Astrocyte of the cerebellum (primary cell): ENCODE results near the gene SESN1.

Experiments used
- DNase-seq: peaks from one replicate; pipeline ENCODE4 v3.0.0-alpha.2; 2011; ENCODE audit warnings: low read depth
- H3K4me3 ChIP-seq: 2 replicates; pipeline ENCODE4 v1.5.1; 2011; ENCODE audit warnings: mild to moderate bottlenecking, low read depth, low read length, moderate library complexity
- CTCF ChIP-seq: IDR thresholded peaks from 2 replicates; pipeline ENCODE4 v1.5.1; 2012; ENCODE audit warnings: low read length, low read depth, moderate library complexity, mild to moderate bottlenecking; ENCODE audit errors: missing control alignments
- in situ Hi-C: cut with HindIII; loops from 2 replicates; pipeline ENCODE4 v1.10.0; 2017; ENCODE audit warnings: low sequenced_read_pairs

The SESN1 gene

GRCh38 chr6:109000289-109000688, 94.4 kb downstream of the SESN1 start:
- in situ Hi-C loops: no loop called here
- no peak for TF ChIP-seq CTCF
- no peak for DNase-seq
- H3K4me3 ChIP-seq: no peak overlapping the region

- in situ Hi-C loops: no loop called here
- no peak for DNase-seq
- H3K4me3 ChIP-seq: no peak overlapping the region
- TF ChIP-seq CTCF: no peak
These were observed 95.2 kb downstream of the SESN1 start for GRCh38 chr6:108999428-108999827.

DNA sequence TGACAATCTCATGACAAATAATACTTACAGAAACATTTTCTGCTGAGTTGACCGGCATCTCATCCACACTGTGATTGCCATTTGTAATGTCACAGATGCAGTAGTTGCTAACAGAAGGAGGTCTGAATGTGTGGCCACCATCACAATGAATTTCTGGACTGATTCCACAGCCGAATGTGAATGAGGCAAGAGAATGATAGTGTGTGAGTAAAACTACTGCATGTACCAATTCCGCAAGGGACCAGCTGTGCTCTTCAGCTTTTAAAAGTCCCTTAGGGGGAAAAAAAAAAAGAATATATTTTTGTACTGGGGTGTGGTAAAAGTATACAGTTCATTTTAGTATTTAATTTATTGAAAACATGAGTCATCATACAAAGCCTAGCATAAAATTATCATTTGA, 96.2 kb downstream of the SESN1 start:
- H3K4me3 ChIP-seq: no peak overlapping the region
- TF ChIP-seq CTCF: no peak
- no peak for DNase-seq
- in situ Hi-C loops: no loop called here

GRCh38 chr6:108996208-108996607, 98.4 kb downstream of the SESN1 start:
- TF ChIP-seq CTCF: no peak
- no peak overlapping the region for H3K4me3 ChIP-seq
- DNase-seq: no peak
- in situ Hi-C loops: no loop called here

- no peak for TF ChIP-seq CTCF
- DNase-seq: no peak
- no peak overlapping the region for H3K4me3 ChIP-seq
- in situ Hi-C loops: no loop called here
These were observed 99.3 kb downstream of the SESN1 start for GRCh38 chr6:108995296-108995695.

- TF ChIP-seq CTCF: no peak
- H3K4me3 ChIP-seq: no peak overlapping the region
- DNase-seq: no peak
- in situ Hi-C loops: no loop called here
These were observed 100.8 kb downstream of the SESN1 start for GRCh38 chr6:108993876-108994275.

DNA sequence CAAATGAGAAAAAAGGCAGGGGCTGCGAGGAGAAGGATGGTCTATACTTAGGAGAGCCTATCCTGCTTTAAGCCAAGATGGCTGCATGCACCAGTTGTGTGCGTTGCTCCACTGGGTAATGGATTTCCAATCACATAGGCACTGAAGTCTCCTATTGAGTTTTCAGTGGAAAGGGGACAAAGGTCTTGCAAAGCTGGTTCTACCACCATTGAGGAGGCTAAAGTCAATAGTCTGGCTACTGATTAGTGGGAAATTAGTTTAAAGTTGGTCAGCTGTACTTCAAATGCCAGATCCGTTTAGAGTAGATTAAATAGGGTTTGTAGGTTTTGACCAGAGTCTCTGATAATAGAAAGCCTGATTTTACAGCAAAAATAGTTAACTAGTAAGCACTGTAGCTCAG, 104.9 kb downstream of the SESN1 start:
- no peak for DNase-seq
- in situ Hi-C loops: no loop called here
- TF ChIP-seq CTCF: no peak
- no peak overlapping the region for H3K4me3 ChIP-seq
